ENCODE measurements around the gene ZNF474. TPM values are rescaled to one million over a fixed set of nuclear protein-coding genes. Genes with fewer than 3 reads are reported as not detected.

ZNF474 gene
- total and polyA plus RNA-seq, 2 donors from 2014 or later, result 0.38 TPM; not detected in 1

GRCh38 chr5:122195802-122196394 lies 66.6 kb downstream of the ZNF474 start:
- DNase-seq (peak in 3 of 5 donors; percentile 58 to 83 (median 75)), FAIRE-seq (peak; percentile 27)
- Histone ChIP-seq H3K27ac (ENCODE audit: low read depth in 2 of 2, low read length in 2 of 2) (no peak overlapping the region), H3K36me3 (ENCODE audit: control insufficient read depth in 2 of 3, insufficient read depth in 3 of 3, low read length in 3 of 3) (no peaks in the 10 kb centered on the region), H3K27me3 (ENCODE audit: control insufficient read depth, insufficient read depth, low read length) (no peaks in the 10 kb centered on the region), H3K4me1 (ENCODE audit: control insufficient read depth in 2 of 3, insufficient read depth in 2 of 3, low read depth in 1 of 3, low read length in 3 of 3) (no peaks in the 10 kb centered on the region), H3K9ac (ENCODE audit: low read length in 3 of 3) (no peak overlapping the region), H3K9me3 (ENCODE audit: control insufficient read depth in 2 of 3, insufficient read depth in 1 of 3, low read length in 3 of 3) (no peaks in the 10 kb centered on the region), H3K4me3 (ENCODE audit: low read length in 3 of 3) (no peak overlapping the region)
- intact Hi-C loops (cut with DNase I), result loop anchor here (5.0 to 10.0 kb wide), 2 partner anchors 216 to 299 kb away; no protein-coding TSS in a partner anchor
- TF ChIP-seq CTCF (IDR thresholded peaks at IDR 0.05; ENCODE audit: borderline replicate concordance, extremely low read depth, insufficient read depth), result no peak

- Histone ChIP-seq H3K27ac (ENCODE audit: low read depth in 2 of 2, low read length in 2 of 2) (no peak overlapping the region), H3K27me3 (ENCODE audit: control insufficient read depth, insufficient read depth, low read length) (no peaks in the 10 kb centered on the region), H3K36me3 (ENCODE audit: control insufficient read depth in 2 of 3, insufficient read depth in 3 of 3, low read length in 3 of 3) (no peaks in the 10 kb centered on the region), H3K9me3 (ENCODE audit: control insufficient read depth in 2 of 3, insufficient read depth in 1 of 3, low read length in 3 of 3) (no peaks in the 10 kb centered on the region), H3K4me1 (ENCODE audit: control insufficient read depth in 2 of 3, insufficient read depth in 2 of 3, low read depth in 1 of 3, low read length in 3 of 3) (no peaks in the 10 kb centered on the region), H3K9ac (ENCODE audit: low read length in 3 of 3) (no peak overlapping the region), H3K4me3 (ENCODE audit: low read length in 3 of 3) (no peak overlapping the region)
- FAIRE-seq (no peak), DNase-seq (no peak)
- intact Hi-C loops (cut with DNase I), result loop anchor here (5.0 to 10.0 kb wide), 2 partner anchors 213 to 296 kb away; no protein-coding TSS in a partner anchor
- TF ChIP-seq CTCF (IDR thresholded peaks at IDR 0.05; ENCODE audit: borderline replicate concordance, extremely low read depth, insufficient read depth), result no peak
These were observed 69.8 kb downstream of the ZNF474 start for GRCh38 chr5:122199146-122199545.

- no peak for TF ChIP-seq CTCF (IDR thresholded peaks at IDR 0.05; ENCODE audit: borderline replicate concordance, extremely low read depth, insufficient read depth)
- no peak for FAIRE-seq
- Histone ChIP-seq H3K9ac (ENCODE audit: low read length in 3 of 3) (no peak overlapping the region), H3K4me1 (ENCODE audit: control insufficient read depth in 2 of 3, insufficient read depth in 2 of 3, low read depth in 1 of 3, low read length in 3 of 3) (no peaks in the 10 kb centered on the region), H3K4me3 (ENCODE audit: low read length in 3 of 3) (no peak overlapping the region), H3K27ac (ENCODE audit: low read depth in 2 of 2, low read length in 2 of 2) (no peak overlapping the region), H3K27me3 (ENCODE audit: control insufficient read depth, insufficient read depth, low read length) (no peaks in the 10 kb centered on the region), H3K9me3 (ENCODE audit: control insufficient read depth in 2 of 3, insufficient read depth in 1 of 3, low read length in 3 of 3) (no peaks in the 10 kb centered on the region), H3K36me3 (ENCODE audit: control insufficient read depth in 2 of 3, insufficient read depth in 3 of 3, low read length in 3 of 3) (no peaks in the 10 kb centered on the region)
- intact Hi-C loops (cut with DNase I), result no loop called here
- peak in 2 of 5 donors; percentile 43 to 62 for DNase-seq
These were observed 71.1 kb downstream of the ZNF474 start for GRCh38 chr5:122200450-122200849.
